CD4-positive, alpha-beta T cell treated with Interleukin-1 beta for 1 hour (primary cell): ENCODE measurements around the gene PLPPR4.

ENCODE experiments used
- DNase-seq, 2 donors: peaks; one replicate each; pipeline ENCODE4 v3.0.0-alpha.2; 2020 to 2022

PLPPR4 gene

GRCh38 chr1:99352821-99353220, 88.5 kb downstream of the PLPPR4 start:
- no peak for DNase-seq

GRCh38 chr1:99358770-99359169, 94.5 kb downstream of the PLPPR4 start:
- DNase-seq, result no peak
